ENCODE data around the gene CEP85. TPM values are rescaled to one million over a fixed set of nuclear protein-coding genes. Genes with fewer than 3 reads are reported as not detected.
A peak's percentile ranks its signal among the peaks of the same experiment; 100 is the strongest.

Gene CEP85
- total RNA-seq, 6 donors from 2014 or later, result 10.1 to 16.8 (median 10.7) TPM

DNA sequence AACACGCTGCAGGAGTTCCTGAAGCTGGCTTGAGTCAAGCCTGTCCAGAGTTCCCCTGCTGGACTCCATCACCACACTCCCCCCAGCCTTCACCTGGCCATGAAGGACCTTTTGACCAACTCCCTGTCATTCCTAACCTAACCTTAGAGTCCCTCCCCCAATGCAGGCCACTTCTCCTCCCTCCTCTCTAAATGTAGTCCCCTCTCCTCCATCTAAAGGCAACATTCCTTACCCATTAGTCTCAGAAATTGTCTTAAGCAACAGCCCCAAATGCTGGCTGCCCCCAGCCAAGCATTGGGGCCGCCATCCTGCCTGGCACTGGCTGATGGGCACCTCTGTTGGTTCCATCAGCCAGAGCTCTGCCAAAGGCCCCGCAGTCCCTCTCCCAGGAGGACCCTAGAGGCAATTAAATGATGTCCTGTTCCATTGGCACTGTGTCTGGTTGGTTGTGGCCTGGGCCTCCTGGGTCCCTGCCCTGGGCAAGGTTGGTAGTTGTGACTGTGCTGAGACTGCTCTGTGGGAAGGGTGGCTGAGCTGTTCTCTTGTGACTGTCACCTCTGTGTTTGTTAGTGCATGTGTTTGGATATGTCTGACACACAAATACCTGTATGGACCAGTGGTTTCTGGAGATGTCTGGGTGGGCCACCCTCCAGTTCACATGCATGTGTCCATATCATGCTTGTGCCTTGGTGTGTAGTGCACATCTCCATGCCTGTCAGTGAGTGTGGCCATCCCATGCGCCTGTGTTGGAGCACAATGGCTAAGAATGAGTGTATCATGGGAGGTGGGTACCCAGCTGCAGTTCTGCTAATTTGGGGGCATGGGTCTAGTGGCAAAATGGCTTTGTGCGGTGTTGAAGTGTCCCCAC lies 47.3 kb downstream of the CEP85 start:
- Histone ChIP-seq H3K4me3 (peak overlapping the region in 3 of 4 donors; percentile 86 to 98 (median 97)), H3K27me3 (peaks cover 0 to 4% (median 0%) of the 10 kb centered on the region in 4 donors), H3K27ac (peak overlapping the region; percentile 92 to 99 (median 98)), H3K36me3 (peaks cover 0 to 15% (median 9%) of the 10 kb centered on the region in 4 donors), H3K9me3 (no peaks in the 10 kb centered on the region), H3K4me1 (peaks cover 68 to 94% (median 80%) of the 10 kb centered on the region in 4 donors)
- TF ChIP-seq POLR2A (IDR thresholded peaks at IDR 0.05), result no peak
- no peak for TF ChIP-seq EP300 (IDR thresholded peaks at IDR 0.05)
- TF ChIP-seq, protein P1, sequence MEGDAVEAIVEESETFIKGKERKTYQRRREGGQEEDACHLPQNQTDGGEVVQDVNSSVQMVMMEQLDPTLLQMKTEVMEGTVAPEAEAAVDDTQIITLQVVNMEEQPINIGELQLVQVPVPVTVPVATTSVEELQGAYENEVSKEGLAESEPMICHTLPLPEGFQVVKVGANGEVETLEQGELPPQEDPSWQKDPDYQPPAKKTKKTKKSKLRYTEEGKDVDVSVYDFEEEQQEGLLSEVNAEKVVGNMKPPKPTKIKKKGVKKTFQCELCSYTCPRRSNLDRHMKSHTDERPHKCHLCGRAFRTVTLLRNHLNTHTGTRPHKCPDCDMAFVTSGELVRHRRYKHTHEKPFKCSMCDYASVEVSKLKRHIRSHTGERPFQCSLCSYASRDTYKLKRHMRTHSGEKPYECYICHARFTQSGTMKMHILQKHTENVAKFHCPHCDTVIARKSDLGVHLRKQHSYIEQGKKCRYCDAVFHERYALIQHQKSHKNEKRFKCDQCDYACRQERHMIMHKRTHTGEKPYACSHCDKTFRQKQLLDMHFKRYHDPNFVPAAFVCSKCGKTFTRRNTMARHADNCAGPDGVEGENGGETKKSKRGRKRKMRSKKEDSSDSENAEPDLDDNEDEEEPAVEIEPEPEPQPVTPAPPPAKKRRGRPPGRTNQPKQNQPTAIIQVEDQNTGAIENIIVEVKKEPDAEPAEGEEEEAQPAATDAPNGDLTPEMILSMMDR (IDR thresholded peaks at IDR 0.05), result no peak
- TF ChIP-seq POLR2AphosphoS5 (IDR thresholded peaks at IDR 0.05), result no peak
- WGBS, 2 donors, result 94 to 96% methylated on average over 5 of the region's 5 CpGs
- peak in 1 of 2 donors; percentile 44 for DNase-seq
- no peak for ATAC-seq (ENCODE audit: low FRiP score in 2 of 2)

DNA sequence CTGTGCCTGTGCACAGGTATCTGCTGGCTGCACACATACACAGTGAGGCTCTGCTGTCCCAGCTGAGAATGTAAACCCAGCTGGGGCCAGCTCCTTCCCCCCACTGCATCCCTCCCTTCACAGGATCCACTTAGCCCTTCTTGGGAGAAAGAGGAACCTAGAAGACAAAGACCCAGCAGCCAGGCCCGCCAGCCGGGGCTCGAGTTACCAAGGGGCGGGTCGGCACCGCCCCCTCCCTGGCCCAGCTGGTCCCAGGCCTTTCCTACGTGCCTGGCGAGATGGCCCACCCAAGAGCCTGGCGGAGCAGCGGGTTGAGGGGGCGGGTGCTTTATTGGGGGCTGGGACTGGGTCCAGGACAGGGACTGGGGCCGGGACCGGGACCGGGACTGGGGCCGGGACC lies 48.0 kb downstream of the CEP85 start:
- Histone ChIP-seq H3K4me3 (peak overlapping the region in 1 of 4 donors; percentile 98), H3K9me3 (no peaks in the 10 kb centered on the region), H3K36me3 (peaks cover 0 to 15% (median 9%) of the 10 kb centered on the region in 4 donors), H3K4me1 (peaks cover 63 to 93% (median 77%) of the 10 kb centered on the region in 4 donors), H3K27ac (peak overlapping the region; percentile 30 to 99 (median 70)), H3K27me3 (peaks cover 0 to 4% (median 0%) of the 10 kb centered on the region in 4 donors)
- WGBS, 2 donors, result 60% methylated on average over 15 of the region's 15 CpGs; no CpG with 5 or more reads in 1 of the 2 donors
- TF ChIP-seq, protein P1 (IDR thresholded peaks at IDR 0.05), result no peak
- TF ChIP-seq POLR2AphosphoS5 (IDR thresholded peaks at IDR 0.05) (no peak), EP300 (IDR thresholded peaks at IDR 0.05) (no peak), POLR2A (IDR thresholded peaks at IDR 0.05) (no peak)
- ATAC-seq (ENCODE audit: low FRiP score in 2 of 2) (no peak), DNase-seq (peak in 1 of 2 donors; percentile 87)

DNA sequence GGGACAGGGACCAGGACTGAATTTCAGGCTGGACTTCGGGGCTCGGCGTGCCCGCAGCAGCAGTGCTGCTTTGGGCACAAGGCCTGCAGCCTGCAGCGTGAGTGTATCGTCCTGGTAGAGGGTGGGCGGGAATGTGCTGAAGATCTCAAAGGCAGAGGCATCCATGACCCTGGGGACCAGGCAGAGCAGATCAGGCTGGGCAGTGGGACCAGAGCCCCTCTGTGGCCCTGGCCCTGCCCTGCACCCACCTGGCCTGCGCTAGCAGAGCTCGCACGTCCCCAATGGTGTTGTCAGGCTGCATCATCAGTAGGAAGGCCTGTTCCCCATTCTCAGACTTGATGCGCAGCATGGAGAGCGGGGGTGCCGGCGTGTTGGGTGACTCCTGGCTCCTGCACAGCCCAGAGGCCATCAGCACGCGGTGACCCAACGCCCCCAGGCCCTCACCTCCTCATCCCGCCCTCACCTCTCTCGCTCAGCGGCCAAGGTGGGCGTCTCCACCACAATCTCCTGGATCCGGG lies 48.5 kb downstream of the CEP85 start:
- 85 to 96% methylated on average over 15 to 22 of the region's 22 CpGs for WGBS, 2 donors
- Histone ChIP-seq H3K4me3 (peak overlapping the region in 1 of 4 donors; percentile 98), H3K27me3 (peaks cover 0 to 4% (median 0%) of the 10 kb centered on the region in 4 donors), H3K9me3 (no peaks in the 10 kb centered on the region), H3K4me1 (peaks cover 59 to 93% (median 76%) of the 10 kb centered on the region in 4 donors), H3K27ac (peak overlapping the region; percentile 30 to 97 (median 59)), H3K36me3 (peaks cover 0 to 15% (median 9%) of the 10 kb centered on the region in 4 donors)
- no peak for ATAC-seq (ENCODE audit: low FRiP score in 2 of 2)
- TF ChIP-seq POLR2AphosphoS5 (IDR thresholded peaks at IDR 0.05) (no peak), POLR2A (IDR thresholded peaks at IDR 0.05) (no peak)
- TF ChIP-seq, protein P1 (IDR thresholded peaks at IDR 0.05), result no peak
- peak in 1 of 2 donors; percentile 66 for DNase-seq

DNA sequence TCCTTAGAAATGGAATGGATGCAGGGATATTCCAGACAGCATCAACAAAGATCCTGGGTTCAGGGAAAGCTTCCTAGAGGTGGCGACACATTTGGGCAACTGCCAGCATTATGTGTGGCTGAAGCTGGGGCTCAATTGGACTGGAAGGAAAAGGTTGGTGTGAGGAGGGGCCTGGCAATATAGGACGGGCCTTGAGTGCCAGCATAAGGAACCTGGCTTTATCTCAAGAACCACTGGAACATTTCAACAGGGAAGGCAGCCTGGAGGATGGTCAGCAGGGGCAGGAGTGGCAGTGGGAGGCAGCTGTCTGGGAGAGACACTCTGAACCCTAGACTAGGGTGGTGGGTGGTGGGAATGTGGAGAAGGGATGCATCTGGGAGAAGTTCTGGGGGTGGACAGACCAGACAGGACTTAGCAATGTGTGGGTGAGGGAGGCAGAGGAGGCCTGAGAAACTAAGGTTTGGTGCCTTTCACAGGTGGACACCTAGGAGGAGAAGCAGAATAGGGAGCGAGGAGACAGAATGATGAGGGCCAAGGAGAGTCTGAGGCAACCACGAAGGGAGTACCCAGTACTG lies 49.4 kb downstream of the CEP85 start:
- Histone ChIP-seq H3K4me1 (peaks cover 52 to 93% (median 74%) of the 10 kb centered on the region in 4 donors), H3K4me3 (no peak overlapping the region)
- TF ChIP-seq POLR2A (IDR thresholded peaks at IDR 0.05) (no peak), POLR2AphosphoS5 (IDR thresholded peaks at IDR 0.05) (no peak)

More for the DNA sequence above, 49.4 kb downstream of the CEP85 start:
- peaks cover 0 to 15% (median 9%) of the 10 kb centered on the region in 4 donors for H3K36me3 ChIP-seq
- WGBS, 2 donors, result 56 to 64% methylated on average over 4 of the region's 4 CpGs
- peak overlapping the region; percentile 53 to 97 (median 70) for H3K27ac ChIP-seq
- DNase-seq, result no peak
- no peak for ATAC-seq (ENCODE audit: low FRiP score in 2 of 2)
- H3K9me3 ChIP-seq, result no peaks in the 10 kb centered on the region
- peaks cover 0 to 4% (median 0%) of the 10 kb centered on the region in 4 donors for H3K27me3 ChIP-seq

Data from upper lobe of left lung (tissue), 6 donors.